Measurements from ENCODE around the gene PFDN5.

GRCh38 chr12:53279888-53280498 lies 15.3 kb upstream of the PFDN5 start:
- TF ChIP-seq CTCF (conservative IDR thresholded peaks at IDR 0.05) (no peak), ZFX (IDR thresholded peaks at IDR 0.05) (no peak)
